Stomach (tissue), 4 donors: ENCODE results near the gene BSCL2.

Source experiments
- EP300 ChIP-seq: sonication (generic); formaldehyde crosslinking; IDR thresholded peaks from one replicate; pipeline ENCODE4 v1.6.1; 2017; ENCODE audit warnings: antibody characterized with exemption
- POLR2A ChIP-seq, 4 donors: fragments of 450-650 bp; IDR thresholded peaks; one replicate each; pipeline ENCODE4 v1.6.1; 2016; ENCODE audit warnings: antibody characterized with exemption in 4 of 4, control low read depth in 2 of 4, mild to moderate bottlenecking in 1 of 4, moderate library complexity in 1 of 4
- POLR2AphosphoS5 ChIP-seq, 3 donors: sonication (generic); formaldehyde crosslinking; IDR thresholded peaks; one replicate each; pipeline ENCODE4 v1.6.1; 2016; ENCODE audit warnings: antibody characterized with exemption in 3 of 3
- TF ChIP-seq, protein P1 (sequence below), 7 experiments: fragments of 450-650 bp in 4 of 7; fragments of 200-600 bp in 3 of 7; sonication (generic) in 3 of 7; IDR thresholded peaks; one replicate each; pipeline ENCODE4 v1.5.1; 2016 to 2019; ENCODE audit warnings: antibody characterized with exemption in 7 of 7, control low read depth in 2 of 7, mild to moderate bottlenecking in 1 of 7

GRCh38 chr11:62726915-62727164 is 19.6 kb upstream of the BSCL2 start:
- TF ChIP-seq, protein P1, sequence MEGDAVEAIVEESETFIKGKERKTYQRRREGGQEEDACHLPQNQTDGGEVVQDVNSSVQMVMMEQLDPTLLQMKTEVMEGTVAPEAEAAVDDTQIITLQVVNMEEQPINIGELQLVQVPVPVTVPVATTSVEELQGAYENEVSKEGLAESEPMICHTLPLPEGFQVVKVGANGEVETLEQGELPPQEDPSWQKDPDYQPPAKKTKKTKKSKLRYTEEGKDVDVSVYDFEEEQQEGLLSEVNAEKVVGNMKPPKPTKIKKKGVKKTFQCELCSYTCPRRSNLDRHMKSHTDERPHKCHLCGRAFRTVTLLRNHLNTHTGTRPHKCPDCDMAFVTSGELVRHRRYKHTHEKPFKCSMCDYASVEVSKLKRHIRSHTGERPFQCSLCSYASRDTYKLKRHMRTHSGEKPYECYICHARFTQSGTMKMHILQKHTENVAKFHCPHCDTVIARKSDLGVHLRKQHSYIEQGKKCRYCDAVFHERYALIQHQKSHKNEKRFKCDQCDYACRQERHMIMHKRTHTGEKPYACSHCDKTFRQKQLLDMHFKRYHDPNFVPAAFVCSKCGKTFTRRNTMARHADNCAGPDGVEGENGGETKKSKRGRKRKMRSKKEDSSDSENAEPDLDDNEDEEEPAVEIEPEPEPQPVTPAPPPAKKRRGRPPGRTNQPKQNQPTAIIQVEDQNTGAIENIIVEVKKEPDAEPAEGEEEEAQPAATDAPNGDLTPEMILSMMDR (IDR thresholded peaks at IDR 0.05), result no peak
- TF ChIP-seq POLR2A (IDR thresholded peaks at IDR 0.05) (no peak), POLR2AphosphoS5 (IDR thresholded peaks at IDR 0.05) (no peak), EP300 (no peak)
